22Rv1 (cell line): ENCODE data around the gene RAB24.

Experiments used
- ZFX ChIP-seq: fragments of 450-650 bp; IDR thresholded peaks from 2 replicates; pipeline ENCODE4 v1.6.1; 2017; ENCODE audit warnings: antibody characterized with exemption, borderline replicate concordance
- TF ChIP-seq, protein P1 (sequence below): fragments of 450-650 bp; IDR thresholded peaks from 2 replicates; pipeline ENCODE4 v1.5.1; 2017; ENCODE audit warnings: mild to moderate bottlenecking

DNA sequence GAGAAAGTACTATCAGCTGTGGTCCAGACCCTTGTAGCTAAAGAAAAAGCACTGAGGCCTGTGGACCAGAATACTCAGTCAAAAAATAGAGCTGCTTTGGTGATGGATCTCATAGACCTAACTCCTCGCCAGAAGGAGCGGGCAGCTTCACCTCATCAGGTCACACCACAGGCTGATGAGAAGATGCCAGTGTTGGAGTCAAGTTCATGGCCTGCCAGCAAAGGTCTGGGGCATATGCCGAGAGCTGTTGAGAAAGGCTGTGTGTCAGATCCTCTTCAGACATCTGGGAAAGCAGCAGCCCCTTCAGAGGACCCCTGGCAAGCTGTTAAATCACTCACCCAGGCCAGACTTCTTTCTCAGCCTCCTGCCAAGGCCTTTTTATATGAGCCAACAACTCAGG lies 8.9 kb downstream of the RAB24 start:
- TF ChIP-seq, protein P1, sequence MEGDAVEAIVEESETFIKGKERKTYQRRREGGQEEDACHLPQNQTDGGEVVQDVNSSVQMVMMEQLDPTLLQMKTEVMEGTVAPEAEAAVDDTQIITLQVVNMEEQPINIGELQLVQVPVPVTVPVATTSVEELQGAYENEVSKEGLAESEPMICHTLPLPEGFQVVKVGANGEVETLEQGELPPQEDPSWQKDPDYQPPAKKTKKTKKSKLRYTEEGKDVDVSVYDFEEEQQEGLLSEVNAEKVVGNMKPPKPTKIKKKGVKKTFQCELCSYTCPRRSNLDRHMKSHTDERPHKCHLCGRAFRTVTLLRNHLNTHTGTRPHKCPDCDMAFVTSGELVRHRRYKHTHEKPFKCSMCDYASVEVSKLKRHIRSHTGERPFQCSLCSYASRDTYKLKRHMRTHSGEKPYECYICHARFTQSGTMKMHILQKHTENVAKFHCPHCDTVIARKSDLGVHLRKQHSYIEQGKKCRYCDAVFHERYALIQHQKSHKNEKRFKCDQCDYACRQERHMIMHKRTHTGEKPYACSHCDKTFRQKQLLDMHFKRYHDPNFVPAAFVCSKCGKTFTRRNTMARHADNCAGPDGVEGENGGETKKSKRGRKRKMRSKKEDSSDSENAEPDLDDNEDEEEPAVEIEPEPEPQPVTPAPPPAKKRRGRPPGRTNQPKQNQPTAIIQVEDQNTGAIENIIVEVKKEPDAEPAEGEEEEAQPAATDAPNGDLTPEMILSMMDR: no peak
- no peak for TF ChIP-seq ZFX
